HepG2 (cell line): ENCODE results near the gene CHAF1A. TPM values are rescaled to one million over a fixed set of nuclear protein-coding genes. Genes with fewer than 3 reads are reported as not detected.

ENCODE experiments used
- CSRNP2 ChIP-seq: sonication (generic); formaldehyde crosslinking; conservative IDR thresholded peaks from 2 replicates; pipeline ENCODE4 v1.8.0; 2022; ENCODE audit warnings: low read depth, missing genetic modification reagents
- GFI1 ChIP-seq: sonication (generic); formaldehyde crosslinking; IDR thresholded peaks from 2 replicates; pipeline ENCODE4 v1.5.0; 2020; ENCODE audit warnings: missing genetic modification reagents, mild to moderate bottlenecking, borderline replicate concordance
- GMEB2 ChIP-seq: IDR thresholded peaks from 2 replicates; pipeline ENCODE4 v1.6.1; 2016; ENCODE audit warnings: missing biosample characterization, missing genetic modification reagents, low read depth
- MBNL3 ChIP-seq: fragments of 250-450 bp; sonication (Bioruptor Pico); conservative IDR thresholded peaks from 2 replicates; pipeline ENCODE4 v1.8.0; 2022; ENCODE audit warnings: mild to moderate bottlenecking, inconsistent platforms
- MLXIP ChIP-seq: sonication (generic); formaldehyde crosslinking; IDR thresholded peaks from 2 replicates; pipeline ENCODE4 v1.9.0; 2021; ENCODE audit warnings: missing genetic modification reagents, borderline replicate concordance
- PBX3 ChIP-seq: sonication (generic); formaldehyde crosslinking; IDR thresholded peaks from 2 replicates; pipeline ENCODE4 v1.8.1; 2023; ENCODE audit warnings: missing genetic modification reagents, inconsistent platforms, borderline replicate concordance
- RNF2 ChIP-seq: fragments of 450-650 bp; conservative IDR thresholded peaks from 2 replicates; pipeline ENCODE4 v1.6.1; 2016; ENCODE audit warnings: low read depth
- SNAPC4 ChIP-seq: sonication (generic); formaldehyde crosslinking; IDR thresholded peaks from 2 replicates; pipeline ENCODE4 v1.4.0; 2020; ENCODE audit warnings: mild to moderate bottlenecking, missing genetic modification reagents
- SRY ChIP-seq: sonication (generic); formaldehyde crosslinking; IDR thresholded peaks from 2 replicates; pipeline ENCODE4 v1.8.0; 2022; ENCODE audit warnings: mild to moderate bottlenecking, missing genetic modification reagents
- ZBTB25 ChIP-seq: IDR thresholded peaks from 2 replicates; pipeline ENCODE4 v1.6.1; 2018; ENCODE audit warnings: missing genetic modification reagents
- ZNF17 ChIP-seq: sonication (generic); formaldehyde crosslinking; IDR thresholded peaks from 2 replicates; pipeline ENCODE4 v1.5.0; 2020; ENCODE audit warnings: mild to moderate bottlenecking, missing genetic modification reagents
- ZNF251 ChIP-seq: sonication (generic); formaldehyde crosslinking; IDR thresholded peaks from 2 replicates; pipeline ENCODE4 v1.9.0; 2021; ENCODE audit warnings: mild to moderate bottlenecking, missing genetic modification reagents
- ZNF7 ChIP-seq: IDR thresholded peaks from 2 replicates; pipeline ENCODE4 v1.6.1; 2016; ENCODE audit warnings: missing biosample characterization, missing genetic modification reagents
- ZNF773 ChIP-seq: sonication (generic); formaldehyde crosslinking; IDR thresholded peaks from 2 replicates; pipeline ENCODE4 v1.4.0; 2020; ENCODE audit warnings: missing genetic modification reagents, borderline replicate concordance
- polyA plus RNA-seq, 8 experiments: library from polyadenylated mRNA; depleted of rRNA in 3 of 8; stranded (reverse) in 7 of 8; unstranded in 1 of 8; fragments of >200 nt; fragmentation: Illumina TruSeq in 4 of 8; extraction: Trizol in 4 of 8; gene quantifications; 2 replicates each; pipeline versions ENCODE4 v1.2.1 to v1.2.3, GENCODE V29; 2011 to 2016; ENCODE audit warnings: low read depth in 4 of 8, missing spikeins in 1 of 8, mixed read lengths in 1 of 8; ENCODE audit not compliant: insufficient read depth in 1 of 8
- total RNA-seq, 5 experiments: library from RNA; depleted of rRNA; stranded (reverse); fragments of >200 nt; fragmentation: Illumina TruSeq; extraction: Trizol; gene quantifications; 2 replicates each; pipeline ENCODE4 v1.2.3, GENCODE V29; 2016; ENCODE audit warnings: low read depth in 1 of 5

Gene CHAF1A
- total and polyA plus RNA-seq, 2 of the 13 experiments (the other 11 are each of a cell fraction or from before 2014, with no cell fraction given): 11.0 to 34.8 TPM

- TF ChIP-seq SNAPC4 (CRISPR knock-in tag) (no peak), RNF2 (no peak), ZNF17 (no peak), MLXIP (CRISPR knock-in tag) (no peak), ZBTB25 (CRISPR knock-in tag) (peak; percentile 87), PBX3 (no peak), MBNL3 (CRISPR knock-in tag) (no peak), ZNF773 (CRISPR knock-in tag) (peak; percentile 12; the same call in 1 of the 2 replicates), CSRNP2 (0 out of 2 replicates have a peak, but pooled peaks have one; percentile 26), GFI1 (CRISPR knock-in tag) (0 out of 2 replicates have a peak, but pooled peaks have one; percentile 3), ZNF7 (CRISPR knock-in tag) (no peak), SRY (CRISPR knock-in tag) (0 out of 2 replicates have a peak, but pooled peaks have one; percentile 21), GMEB2 (CRISPR knock-in tag) (no peak), ZNF251 (CRISPR knock-in tag) (no peak)
These were observed 2.1 kb upstream of the CHAF1A start, which contains the start of gene SH3GL1 (continued) for GRCh38 chr19:4400135-4400936.
